22Rv1 (cell line): ENCODE results near the gene PPP1R16B.

Source experiments
- H3K27ac ChIP-seq: fragments of 450-650 bp; 2 replicates; pipeline ENCODE4 v1.5.1; 2017
- CTCF ChIP-seq: fragments of 450-650 bp; IDR thresholded peaks from 2 replicates; pipeline ENCODE4 v1.5.1; 2017; ENCODE audit warnings: mild to moderate bottlenecking
- ZFX ChIP-seq: fragments of 450-650 bp; IDR thresholded peaks from 2 replicates; pipeline ENCODE4 v1.6.1; 2017; ENCODE audit warnings: antibody characterized with exemption, borderline replicate concordance

Gene PPP1R16B

GRCh38 chr20:38872036-38872435 lies 66.5 kb downstream of the PPP1R16B start:
- no peak overlapping the region for H3K27ac ChIP-seq
- TF ChIP-seq ZFX (no peak), CTCF (no peak)

DNA sequence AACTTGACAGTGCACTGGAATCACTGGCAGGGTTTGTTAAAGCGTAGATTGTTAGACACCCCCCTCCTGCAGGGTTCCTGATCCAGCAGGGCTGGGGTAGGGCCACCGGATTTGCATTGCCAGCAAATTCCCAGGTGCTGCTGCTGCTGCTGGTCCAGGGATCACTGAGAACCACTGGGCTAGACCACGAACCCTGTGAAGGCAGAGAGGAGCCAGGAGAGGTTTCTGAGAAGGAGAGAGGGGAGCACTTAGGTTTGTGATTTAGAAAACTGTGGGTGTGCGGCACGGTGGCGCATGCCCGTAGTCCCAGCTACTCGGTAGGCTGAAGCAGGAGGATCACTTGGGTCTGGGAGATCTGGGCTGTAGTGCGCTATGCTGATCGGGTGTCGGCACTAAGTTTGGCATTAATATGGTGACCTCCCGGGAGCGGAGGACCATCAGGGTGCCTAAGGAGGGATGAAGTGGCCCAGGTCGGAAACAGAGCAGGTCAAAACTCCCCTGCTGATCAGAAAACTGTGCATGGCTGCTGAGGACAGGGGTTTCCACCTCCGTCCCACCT lies 67.1 kb downstream of the PPP1R16B start:
- TF ChIP-seq ZFX, result no peak
- no peak for TF ChIP-seq CTCF
- no peak overlapping the region for H3K27ac ChIP-seq

- no peak for TF ChIP-seq ZFX
- no peak for TF ChIP-seq CTCF
- H3K27ac ChIP-seq, result no peak overlapping the region
These were observed 67.6 kb downstream of the PPP1R16B start for GRCh38 chr20:38873050-38873581.

- TF ChIP-seq ZFX (no peak), CTCF (no peak)
- H3K27ac ChIP-seq, result no peak overlapping the region
These were observed 69.1 kb downstream of the PPP1R16B start for GRCh38 chr20:38874460-38875174.

DNA sequence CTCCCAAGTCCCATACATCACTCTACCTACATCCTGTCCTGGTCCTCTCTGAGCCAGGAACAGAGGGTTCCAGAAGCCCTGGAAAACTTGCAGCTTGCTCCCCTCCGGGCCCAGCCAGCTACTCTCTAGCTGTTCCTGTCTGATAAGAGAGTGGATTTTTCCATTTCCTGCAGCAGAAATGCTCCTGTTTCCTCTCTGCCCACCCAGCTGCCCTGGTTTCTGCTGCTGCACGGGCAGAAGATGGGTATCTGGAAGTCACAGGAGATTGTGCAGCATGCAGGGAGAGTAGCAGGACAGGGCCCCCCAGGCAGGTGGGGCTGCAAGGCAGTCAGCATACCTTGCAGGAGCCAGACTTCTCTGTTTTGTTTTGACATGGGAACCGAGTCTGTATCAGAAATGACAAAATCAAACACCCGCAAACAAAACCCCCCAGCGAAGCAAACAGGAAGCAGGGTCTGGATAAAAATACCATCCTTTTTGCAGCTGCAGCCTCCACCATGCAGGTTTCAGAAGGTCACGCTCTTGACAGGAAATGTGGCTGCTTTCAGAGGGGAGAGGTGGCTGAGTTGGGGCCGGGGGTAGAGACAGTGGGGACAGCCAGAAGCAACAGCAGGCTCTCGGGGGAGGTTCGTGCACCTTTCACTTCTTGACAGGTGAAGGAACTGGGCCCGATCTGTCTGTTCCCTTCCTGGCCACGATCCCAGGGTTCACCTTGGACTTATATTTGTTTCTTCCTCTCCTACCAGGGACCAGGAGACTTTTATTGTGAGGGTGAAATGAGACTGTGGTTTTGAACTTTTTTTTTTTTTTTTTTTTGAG lies 69.9 kb downstream of the PPP1R16B start:
- no peak overlapping the region for H3K27ac ChIP-seq
- no peak for TF ChIP-seq CTCF
- TF ChIP-seq ZFX, result no peak

GRCh38 chr20:38877483-38877882 lies 72.0 kb downstream of the PPP1R16B start:
- no peak for TF ChIP-seq CTCF
- no peak for TF ChIP-seq ZFX
- H3K27ac ChIP-seq, result no peak overlapping the region

- no peak for TF ChIP-seq CTCF
- TF ChIP-seq ZFX, result no peak
- H3K27ac ChIP-seq, result no peak overlapping the region
These were observed 73.4 kb downstream of the PPP1R16B start for GRCh38 chr20:38878866-38879265.
